NCI-H774 (cell line): ENCODE measurements around the gene KCNK1.

ENCODE experiments used
- DNase-seq: peaks from one replicate; lab custom pipeline; 2025; lab: John Stamatoyannopoulos, UW

KCNK1 gene

GRCh38 chr1:233613252-233614172, at the start of gene KCNK1:
Gene KCNK1, plus strand, starts transcription at chr1:233614106. Its CDS starts 66 bp downstream, at chr1:233614172.
- DNase-seq, result peak; percentile 61

- DNase-seq, result no peak
Measured at GRCh38 chr1:233565313-233565712, 48.6 kb upstream of the KCNK1 start.

GRCh38 chr1:233566886-233567285, 47.0 kb upstream of the KCNK1 start:
- no peak for DNase-seq

- DNase-seq, result no peak
Measured at GRCh38 chr1:233569636-233570035, 44.3 kb upstream of the KCNK1 start.

- no peak for DNase-seq
Measured at GRCh38 chr1:233570216-233570615, 43.7 kb upstream of the KCNK1 start.

- no peak for DNase-seq
Measured at GRCh38 chr1:233570706-233571105, 43.2 kb upstream of the KCNK1 start.

- no peak for DNase-seq
Measured at GRCh38 chr1:233572896-233573295, 41.0 kb upstream of the KCNK1 start.

- DNase-seq, result no peak
Measured at GRCh38 chr1:233575450-233575849, 38.5 kb upstream of the KCNK1 start.

- no peak for DNase-seq
Measured at GRCh38 chr1:233582439-233582838, 31.5 kb upstream of the KCNK1 start.

- no peak for DNase-seq
Measured at GRCh38 chr1:233584376-233584775, 29.5 kb upstream of the KCNK1 start.

- no peak for DNase-seq
Measured at GRCh38 chr1:233584931-233585330, 29.0 kb upstream of the KCNK1 start.

GRCh38 chr1:233586301-233586700, 27.6 kb upstream of the KCNK1 start:
- no peak for DNase-seq

GRCh38 chr1:233587196-233587595, 26.7 kb upstream of the KCNK1 start:
- no peak for DNase-seq

- DNase-seq, result no peak
Measured at GRCh38 chr1:233587958-233588799, 25.7 kb upstream of the KCNK1 start.

- DNase-seq, result no peak
Measured at GRCh38 chr1:233597489-233597901, 16.4 kb upstream of the KCNK1 start.

GRCh38 chr1:233598891-233599541, 14.9 kb upstream of the KCNK1 start:
- no peak for DNase-seq

- no peak for DNase-seq
Measured at GRCh38 chr1:233599542-233600073, 14.3 kb upstream of the KCNK1 start.

- no peak for DNase-seq
Measured at GRCh38 chr1:233600488-233600887, 13.4 kb upstream of the KCNK1 start.

- DNase-seq, result no peak
Measured at GRCh38 chr1:233603478-233603877, 10.4 kb upstream of the KCNK1 start.

- DNase-seq, result no peak
Measured at GRCh38 chr1:233605205-233605604, 8.7 kb upstream of the KCNK1 start.

GRCh38 chr1:233606813-233607212, 7.1 kb upstream of the KCNK1 start:
- DNase-seq, result no peak
